GM12878 (cell line): ENCODE data around the gene MFSD11. TPM values are rescaled to one million over a fixed set of nuclear protein-coding genes. Genes with fewer than 3 reads are reported as not detected.

ENCODE experiments used
- ATAC-seq: fragments of 200-7000 bp; cut with Tn5 transposase; 3 replicates; pipeline ENCODE4 v1.9.1; 2020; ENCODE audit warnings: mild to moderate bottlenecking, moderate library complexity
- BruUV-seq: library from RNA; stranded (reverse); fragments of 400-500 nt; replicated peaks from 2 replicates; lab custom pipeline; 2021; lab: Mats Ljungman, UMichigan
- CTCF ChIA-PET: fragments of 300-600 bp; sonication (Branson Sonifier 250); formaldehyde crosslinking; extraction: SDS; loops from one replicate; lab custom pipeline; 2021; ENCODE audit warnings: inconsistent platforms; lab: Yijun Ruan, JAX
- POLR2A ChIA-PET: fragments of 350-600 bp; formaldehyde crosslinking; extraction: SDS; loops from one replicate; lab custom pipeline; 2021; ENCODE audit warnings: inconsistent platforms; lab: Charles Lee
- RAD21 ChIA-PET: fragments of 300-600 bp; sonication (Branson Sonifier 250); formaldehyde crosslinking; loops from one replicate; lab custom pipeline; 2023; ENCODE audit warnings: antibody characterized with exemption; ENCODE audit not compliant: unreplicated experiment; lab: Charles Lee
- SMC1A ChIA-PET: fragments of 300-600 bp; sonication (Branson Sonifier 250); formaldehyde crosslinking; loops from one replicate; lab custom pipeline; 2023; ENCODE audit not compliant: unreplicated experiment, uncharacterized antibody; lab: Charles Lee
- DNase-seq: peaks from one replicate; pipeline ENCODE4 v3.0.0-alpha.2; 2011; ENCODE audit warnings: low read depth, low spot score
- FAIRE-seq: peaks from 3 replicates; lab custom pipeline; 2011; peaks lifted over from hg19 to GRCh38; lab: Jason Lieb, UNC
- H2AFZ ChIP-seq: 2 replicates; pipeline ENCODE4 v1.6.0; 2011; ENCODE audit warnings: low read depth, low read length, control low read depth; ENCODE audit not compliant: control insufficient read depth
- H3K27ac ChIP-seq: 2 replicates; pipeline ENCODE4 v1.5.1; 2011; ENCODE audit warnings: control low read depth; ENCODE audit not compliant: control insufficient read depth, insufficient read depth
- H3K27me3 ChIP-seq, 2 experiments: replicated peaks in 1 of 2; 2 replicates each; pipeline versions ENCODE4 v1.6.0 to v1.6.1; 2011; ENCODE audit warnings: low read length in 1 of 2; ENCODE audit not compliant: control insufficient read depth in 2 of 2, insufficient read depth in 2 of 2
- H3K36me3 ChIP-seq, 2 experiments: 2 replicates each; pipeline ENCODE4 v1.5.1; 2011; ENCODE audit warnings: low read length in 1 of 2; ENCODE audit not compliant: control insufficient read depth in 2 of 2, insufficient read depth in 2 of 2
- H3K4me1 ChIP-seq: 2 replicates; pipeline ENCODE4 v1.6.1; 2011; ENCODE audit warnings: mild to moderate bottlenecking, low read length, moderate library complexity, mixed read lengths; ENCODE audit not compliant: control insufficient read depth, insufficient read depth
- H3K4me2 ChIP-seq: 2 replicates; pipeline ENCODE4 v1.6.0; 2011; ENCODE audit warnings: control low read depth; ENCODE audit not compliant: control insufficient read depth, insufficient read depth
- H3K4me3 ChIP-seq: fragments of 200-600 bp; sonication (generic); 2 replicates; pipeline ENCODE4 v1.5.1; 2016
- H3K79me2 ChIP-seq: 2 replicates; pipeline ENCODE4 v1.6.0; 2011; ENCODE audit warnings: low read length; ENCODE audit not compliant: control insufficient read depth, insufficient read depth
- H3K9ac ChIP-seq: 2 replicates; pipeline ENCODE4 v1.8.0; 2011; ENCODE audit warnings: low read length, control low read depth, mixed read lengths; ENCODE audit not compliant: control insufficient read depth, insufficient read depth
- H3K9me3 ChIP-seq: replicated peaks from 3 replicates; pipeline ENCODE4 v1.5.1; 2011; ENCODE audit warnings: mild to moderate bottlenecking, low read length; ENCODE audit not compliant: control insufficient read depth, insufficient read depth
- H4K20me1 ChIP-seq: 2 replicates; pipeline ENCODE4 v1.6.0; 2011; ENCODE audit not compliant: control insufficient read depth, insufficient read depth
- ATF7 ChIP-seq: fragments of 450-650 bp; IDR thresholded peaks from 2 replicates; pipeline ENCODE4 v1.6.1; 2016; ENCODE audit warnings: low read depth, mild to moderate bottlenecking
- BHLHE40 ChIP-seq, 2 experiments: fragments of 450-650 bp in 1 of 2; IDR thresholded peaks; 2 replicates each; pipeline ENCODE4 v1.6.1; 2011 to 2017; ENCODE audit warnings: low read depth in 2 of 2, borderline replicate concordance in 1 of 2, improper control_type of control experiment in 1 of 2, low read length in 1 of 2, mild to moderate bottlenecking in 1 of 2
- CREB1 ChIP-seq: IDR thresholded peaks from 2 replicates; pipeline ENCODE4 v1.6.1; 2012; ENCODE audit warnings: low read depth, mild to moderate bottlenecking, inconsistent platforms
- CREM ChIP-seq: IDR thresholded peaks from 2 replicates; pipeline ENCODE4 v1.6.1; 2014; ENCODE audit warnings: antibody characterized with exemption, low read depth
- EGR1 ChIP-seq, 2 experiments: IDR thresholded peaks; 1 replicate in 1 of 2; 2 replicates in 1 of 2; pipeline ENCODE4 v1.6.1; 2011 to 2012; ENCODE audit warnings: low read depth in 2 of 2, low read length in 2 of 2, borderline replicate concordance in 1 of 2, mild to moderate bottlenecking in 1 of 2, moderate library complexity in 1 of 2
- ELK1 ChIP-seq: IDR thresholded peaks from 2 replicates; pipeline ENCODE4 v1.6.1; 2012; ENCODE audit warnings: low read depth, low read length, improper control_type of control experiment
- ZNF274 ChIP-seq: IDR thresholded peaks from one replicate; pipeline ENCODE4 v1.8.0; 2011; ENCODE audit not compliant: insufficient read length, insufficient read depth
- WGBS: methylation state at CpG from one replicate; pipeline ENCODE4 v1.1.6; 2016; ENCODE audit warnings: low lambda C conversion rate; ENCODE audit not compliant: insufficient replicate concordance, insufficient coverage; ENCODE audit errors: missing lambda C conversion rate; 5-methylcytosine and 5-hydroxymethylcytosine counted together
- in situ Hi-C: fragments of 300-500 bp; cut with MboI; formaldehyde crosslinking; loops from 9 replicates; pipeline ENCODE4 v1.14.3; 2018; ENCODE audit warnings: mixed read lengths
- intact Hi-C: fragments of 100-400 bp; cut with micrococcal nuclease; formaldehyde crosslinking; loops from one replicate; pipeline ENCODE4 v1.14.2; 2022; ENCODE audit not compliant: unreplicated experiment
- polyA plus RNA-seq, 11 experiments: library from polyadenylated mRNA; depleted of rRNA in 4 of 11; unstranded in 6 of 11; stranded (reverse) in 5 of 11; fragments of >200 nt; fragmentation: Nextera tagmentation in 4 of 11; fragmentation: Illumina TruSeq in 1 of 11; extraction: Ambion mirVana in 4 of 11; extraction: Trizol in 1 of 11; gene quantifications; 1 replicate in 1 of 11; 2 replicates in 10 of 11; pipeline versions ENCODE4 v1.2.1 to v1.2.3, GENCODE V29; 2011 to 2016; ENCODE audit warnings: inconsistent platforms in 2 of 11, missing spikeins in 2 of 11, low read depth in 1 of 11
- total RNA-seq, 4 experiments: library from RNA; depleted of rRNA in 3 of 4; stranded (reverse); fragments of >200 nt in 3 of 4; fragmentation: Illumina TruSeq in 1 of 4; extraction: Trizol in 1 of 4; gene quantifications; 2 replicates each; pipeline versions ENCODE4 v1.2.1 to v1.2.3, GENCODE V29; 2013 to 2021

Gene MFSD11
- total and polyA plus RNA-seq, 10 of the 15 experiments (the other 5 are each of a cell fraction or from before 2014, with no cell fraction given), result 11.0 to 19.4 (median 15.5) TPM

GRCh38 chr17:76700617-76701470 is 37.1 kb upstream of the MFSD11 start:
- ChIA-PET RAD21 (no interaction called here), CTCF (interaction anchor here (1.8 kb wide), 1 partner anchor 14 kb away, joined by 5 read pairs; no protein-coding TSS in a partner anchor), SMC1A (interaction anchor here (1.8 kb wide), 1 partner anchor 14 kb away, joined by 3 read pairs; no protein-coding TSS in a partner anchor), POLR2A (no interaction called here)
- BruUV-seq, result no TSS peak
- no peak for DNase-seq
- no peak for FAIRE-seq
- no peaks in the 10 kb centered on the region for H3K9me3 ChIP-seq
- in situ Hi-C loops, result no loop called here
- H3K4me2 ChIP-seq, result no peak overlapping the region
- peaks cover 17% of the 10 kb centered on the region for H3K4me1 ChIP-seq
- H2AFZ ChIP-seq, result no peak overlapping the region
- no peaks in the 10 kb centered on the region; a peak in 1 of 4 replicates for H3K27me3 ChIP-seq
- intact Hi-C loops, result no loop called here
- no peaks in the 10 kb centered on the region for H3K79me2 ChIP-seq
- WGBS, result 70% methylated on average over 33 of the region's 33 CpGs
- H4K20me1 ChIP-seq, result no peaks in the 10 kb centered on the region
- TF ChIP-seq ELK1 (no peak), ZNF274 (no peak), CREB1 (peak; percentile 50), CREM (0 out of 2 replicates have a peak, but pooled peaks have one; percentile 17), BHLHE40 (IDR thresholded peaks at IDR 0.05; ENCODE audit: borderline replicate concordance in 1 of 2, low read depth in 2 of 2, low read length in 1 of 2) (peak in 1 of 2 experiments; percentile 35; a peak in 1 of 4 replicates), ATF7 (0 out of 2 replicates have a peak, but pooled peaks have one; percentile 30), EGR1 (IDR thresholded peaks at IDR 0.05; ENCODE audit: borderline replicate concordance in 1 of 2, low read depth in 2 of 2, low read length in 2 of 2) (peak in 1 of 2 experiments; percentile 36; a peak in 1 of 3 replicates)
- no peak overlapping the region for H3K27ac ChIP-seq
- ATAC-seq, result peak; percentile 27
- H3K9ac ChIP-seq, result no peak overlapping the region
- no peak overlapping the region for H3K4me3 ChIP-seq
- no peaks in the 10 kb centered on the region for H3K36me3 ChIP-seq
